Measurements from ENCODE around the gene TLL2. TPM values are rescaled to one million over a fixed set of nuclear protein-coding genes. Genes with fewer than 3 reads are reported as not detected.

TLL2 gene
- total RNA-seq, 1 donor from 2014 or later = 0.10 TPM

DNA sequence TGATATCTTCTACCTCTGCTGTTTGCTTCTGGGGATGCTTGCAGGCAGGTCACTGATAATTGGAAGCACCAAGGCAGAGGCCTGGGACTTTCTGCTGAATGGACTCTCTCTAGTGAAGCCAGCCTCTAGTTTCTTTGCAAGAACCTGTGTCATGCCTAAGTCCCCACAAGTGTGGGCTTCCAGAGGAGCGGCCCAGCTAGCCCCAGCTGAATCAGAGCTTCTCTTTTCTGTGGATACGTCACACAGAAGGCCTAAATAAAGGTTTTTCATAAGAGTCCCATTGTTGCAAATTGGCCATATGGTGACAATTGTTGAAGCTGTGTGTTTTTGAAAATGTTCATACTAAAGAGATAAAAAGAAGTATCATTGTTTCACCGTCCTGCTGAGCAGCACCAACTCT lies 148.2 kb downstream of the TLL2 start:
- intact Hi-C loops (cut with micrococcal nuclease) = no loop called here

DNA sequence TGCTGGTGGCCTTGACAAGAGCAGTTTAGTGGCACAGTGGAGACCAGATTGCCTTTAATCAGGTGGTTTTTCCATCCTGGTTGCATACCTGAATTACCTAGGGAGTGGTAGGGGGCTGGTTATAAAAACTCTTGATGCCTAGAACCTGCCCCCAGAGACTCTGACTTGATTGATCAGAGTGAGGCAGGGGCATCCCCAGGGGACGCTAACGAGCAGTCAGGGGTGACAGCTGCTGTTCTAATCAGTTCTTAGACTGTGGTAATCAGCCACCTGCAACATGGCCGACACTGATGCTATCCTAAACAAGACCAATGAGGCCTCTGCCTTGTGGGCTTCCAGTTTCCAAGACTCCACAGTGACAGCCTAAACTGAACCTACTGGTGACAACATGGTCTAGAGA lies 153.0 kb downstream of the TLL2 start:
- intact Hi-C loops (cut with micrococcal nuclease) = no loop called here

DNA sequence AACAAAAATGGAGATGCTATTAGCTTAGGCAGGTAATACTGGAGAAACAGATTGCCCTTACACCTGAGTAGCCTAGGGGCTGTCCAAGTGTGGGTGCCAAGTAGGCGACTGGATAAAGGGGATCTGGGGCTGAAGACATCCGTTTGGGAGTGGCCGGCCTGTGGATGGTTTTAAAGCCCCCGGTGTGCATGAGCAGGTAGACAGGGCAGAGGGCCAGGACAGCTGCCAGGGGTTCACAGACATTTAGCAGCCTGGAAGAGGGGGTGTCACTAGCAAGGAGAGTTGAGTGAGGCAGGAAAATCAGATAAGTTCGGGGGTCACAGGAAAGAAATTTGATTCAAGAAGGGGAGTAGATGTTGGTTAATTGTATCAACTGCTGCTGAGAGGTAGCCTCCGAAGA lies 153.4 kb downstream of the TLL2 start:
- intact Hi-C loops (cut with micrococcal nuclease) = no loop called here

DNA sequence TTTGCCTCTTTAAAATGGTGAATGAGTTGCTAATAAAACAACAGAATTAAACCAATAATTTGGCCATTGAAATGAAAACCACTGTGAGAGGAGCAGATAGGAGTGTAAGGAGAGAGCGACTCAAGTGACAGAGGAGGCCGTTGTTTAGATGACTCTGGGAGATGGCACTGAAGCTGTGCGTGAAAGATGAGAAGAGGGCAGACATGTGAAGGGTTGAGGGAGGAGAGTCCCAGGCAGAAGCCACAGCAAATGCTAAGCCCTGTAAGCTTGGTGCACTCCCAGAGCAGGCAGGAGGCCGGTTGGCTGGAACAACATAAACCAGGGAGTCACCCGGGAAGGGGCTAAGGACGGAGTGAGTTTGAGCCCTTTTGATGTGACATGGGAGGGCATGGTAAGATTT lies 154.1 kb downstream of the TLL2 start:
- intact Hi-C loops (cut with micrococcal nuclease) = no loop called here

DNA sequence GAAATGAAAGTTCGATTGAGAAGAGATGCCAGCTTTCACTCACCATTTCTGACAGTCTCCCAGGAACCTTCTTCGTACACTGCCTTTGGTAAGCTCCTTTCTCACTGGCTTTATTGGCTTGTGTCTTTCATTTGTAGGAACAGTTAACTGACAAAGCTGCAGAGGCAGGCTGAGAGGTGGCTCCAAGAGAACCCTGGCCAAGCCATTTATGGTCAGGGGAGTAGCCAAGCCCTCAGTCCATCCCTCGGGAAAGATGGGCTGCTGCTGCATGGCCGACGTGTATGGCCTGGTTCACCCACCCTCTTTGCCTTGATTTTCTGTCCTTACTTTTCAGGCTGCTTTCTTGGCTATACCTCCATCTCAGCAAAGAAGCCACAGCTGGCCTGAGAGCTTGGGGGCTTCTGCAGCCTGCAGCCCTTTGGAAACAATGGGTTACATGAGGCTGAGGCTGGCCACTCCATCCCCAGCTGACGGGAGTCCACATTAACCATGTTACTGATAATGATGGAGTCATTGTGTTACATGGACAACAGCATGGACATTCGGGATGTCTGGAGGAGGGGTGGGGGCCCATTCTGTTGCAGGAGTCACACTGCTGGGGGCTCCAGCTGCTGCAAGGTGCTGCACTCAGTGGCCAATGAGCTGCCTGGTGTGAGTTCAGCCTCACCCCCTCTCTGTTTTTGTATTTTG lies 154.7 kb downstream of the TLL2 start, which contains the start of gene OPALIN:
Gene OPALIN (minus strand): TSS at position 152 of the 690 bp plus-strand sequence. CDS start 106 bp downstream, at position 46.
- intact Hi-C loops (cut with micrococcal nuclease) = no loop called here

DNA sequence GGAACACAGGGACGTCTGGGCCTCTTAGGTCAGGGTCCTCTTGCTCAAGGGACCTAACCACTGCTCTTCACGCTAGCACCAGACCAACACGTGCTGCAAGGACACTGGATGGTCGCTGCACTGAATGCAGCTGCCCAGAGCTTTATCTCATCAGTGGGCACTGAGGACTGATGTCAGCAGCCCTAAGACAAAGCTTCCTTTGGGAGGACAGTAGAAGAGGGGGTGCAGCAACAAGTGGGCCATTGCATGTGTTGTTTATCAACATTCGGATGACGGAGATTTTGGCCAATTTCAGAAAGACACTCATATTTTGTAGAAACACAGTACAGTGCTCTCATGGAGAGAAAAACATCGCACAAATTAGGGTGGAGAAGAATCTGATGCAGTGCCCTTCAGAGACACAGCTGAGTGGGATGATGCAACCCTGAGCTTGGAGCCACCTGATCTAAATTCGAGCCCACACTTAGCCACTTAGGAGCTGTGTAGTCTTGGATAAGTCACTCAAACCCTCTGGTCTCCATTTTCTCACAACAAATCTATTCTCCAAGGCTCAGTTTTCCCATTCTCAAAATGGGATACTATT lies 156.6 kb downstream of the TLL2 start:
- intact Hi-C loops (cut with micrococcal nuclease) = no loop called here

DNA sequence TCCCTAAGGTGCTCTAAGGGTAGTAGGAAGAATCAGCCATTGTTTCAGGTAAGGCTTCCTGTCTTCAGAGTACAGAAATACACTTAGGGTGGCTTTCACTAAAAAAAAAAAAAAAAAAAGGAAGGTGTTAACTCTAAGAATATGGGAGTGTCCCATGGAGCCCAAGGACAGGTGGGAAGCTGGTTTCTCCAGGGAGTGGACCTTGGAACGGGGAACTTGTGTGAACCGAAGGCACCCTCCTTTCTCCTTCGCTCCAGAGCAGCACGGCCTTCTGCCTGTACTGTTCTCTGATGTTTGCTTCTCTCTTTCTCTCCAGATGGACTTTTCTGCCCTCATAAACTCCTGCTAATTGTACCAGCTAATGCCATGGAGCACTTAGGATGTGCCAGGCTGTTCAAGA lies 161.1 kb downstream of the TLL2 start:
- intact Hi-C loops (cut with micrococcal nuclease) = no loop called here

DNA sequence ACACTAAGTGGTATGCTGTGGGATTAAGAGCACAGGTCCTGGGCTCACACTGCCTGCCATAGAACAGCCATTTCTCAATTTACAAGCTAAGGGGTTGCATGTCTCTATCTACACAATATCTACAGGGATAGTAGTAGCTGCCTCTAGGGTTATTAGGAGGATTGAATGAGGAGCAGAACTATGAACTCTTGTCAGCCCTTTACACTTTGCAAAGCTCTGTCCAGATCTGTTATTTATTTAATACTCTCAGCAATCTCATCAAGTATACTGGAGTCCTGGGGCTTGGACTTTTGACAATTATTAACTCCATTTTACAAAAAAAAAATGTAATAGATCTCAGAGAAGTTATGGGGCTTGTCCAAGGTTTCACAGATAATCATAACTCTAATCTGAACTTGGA lies 161.7 kb downstream of the TLL2 start:
- intact Hi-C loops (cut with micrococcal nuclease) = no loop called here

DNA sequence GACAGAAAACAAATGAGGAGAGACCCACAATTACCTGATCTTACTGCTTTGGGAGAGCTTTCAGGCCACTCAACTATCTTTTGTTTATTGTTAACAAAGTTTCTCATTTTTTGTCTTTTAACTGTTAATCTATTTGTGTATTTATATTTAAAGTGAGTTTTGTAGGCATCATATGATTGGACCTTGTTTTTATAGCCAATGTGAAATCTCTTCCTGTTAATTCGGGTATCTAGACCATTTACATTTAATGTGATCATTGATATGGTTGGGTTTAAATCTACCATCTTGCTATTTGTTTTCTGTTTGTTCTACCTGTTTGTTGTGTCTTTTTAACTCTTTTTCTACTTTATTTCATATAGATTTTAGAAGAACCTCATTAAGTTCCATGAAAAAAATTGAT lies 167.4 kb downstream of the TLL2 start:
- intact Hi-C loops (cut with micrococcal nuclease) = no loop called here

DNA sequence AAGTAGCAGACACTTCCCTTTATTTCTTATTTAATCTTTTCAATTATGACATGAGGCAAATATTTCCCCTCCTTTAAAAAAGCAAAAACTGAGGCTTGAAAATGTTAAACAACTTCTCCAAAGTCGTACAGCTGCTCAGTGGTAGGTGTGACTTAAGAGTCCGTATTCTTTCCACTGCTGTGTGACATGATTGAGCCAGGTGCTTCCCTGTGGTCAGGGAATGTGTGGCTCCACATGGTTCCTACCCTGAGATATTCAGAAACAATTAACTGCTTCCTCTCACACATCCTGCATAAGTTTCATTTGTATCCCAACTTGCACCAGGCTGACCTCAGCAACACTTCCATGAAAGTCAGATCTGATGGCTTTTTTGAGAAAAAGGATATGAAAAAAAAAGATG lies 168.5 kb downstream of the TLL2 start:
- intact Hi-C loops (cut with micrococcal nuclease) = no loop called here

DNA sequence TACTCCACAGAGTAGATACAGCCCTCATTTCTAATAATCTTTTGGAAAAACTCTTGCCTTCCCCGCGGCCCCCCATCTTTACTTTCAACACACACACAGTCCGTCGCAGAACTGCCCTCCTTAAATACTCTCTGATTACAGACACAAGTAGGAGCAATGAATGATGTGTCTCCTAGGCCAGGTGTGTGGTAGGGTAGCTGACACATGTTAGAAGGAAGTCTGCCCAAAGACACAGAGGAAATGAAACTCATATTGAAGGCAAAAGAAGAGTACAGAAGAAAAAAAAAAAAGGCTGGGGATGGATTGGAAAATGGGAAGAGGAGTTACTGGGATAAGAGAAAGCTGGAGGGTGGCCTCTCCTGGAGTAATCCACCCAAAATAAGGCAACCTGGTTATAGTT lies 169.5 kb downstream of the TLL2 start:
- intact Hi-C loops (cut with micrococcal nuclease) = no loop called here

DNA sequence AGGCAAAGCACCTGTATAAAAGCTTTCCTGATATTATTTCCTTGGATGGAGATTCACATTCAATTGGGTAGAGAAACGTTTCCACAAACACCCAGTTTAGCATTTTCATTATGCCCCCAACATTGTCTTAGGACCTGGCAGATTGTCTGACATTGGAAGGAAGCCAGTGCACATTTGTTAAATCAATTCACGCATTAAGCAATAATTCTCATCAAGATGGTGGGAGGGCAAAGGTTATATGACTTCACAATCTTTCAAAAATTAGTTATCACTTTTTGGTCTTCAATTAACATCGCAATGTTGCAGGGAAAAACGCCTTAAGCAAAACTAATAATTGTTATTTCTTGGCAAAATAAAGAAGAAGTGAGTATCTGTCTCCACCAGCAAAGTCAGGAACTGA lies 171.3 kb downstream of the TLL2 start:
- intact Hi-C loops (cut with micrococcal nuclease) = no loop called here

DNA sequence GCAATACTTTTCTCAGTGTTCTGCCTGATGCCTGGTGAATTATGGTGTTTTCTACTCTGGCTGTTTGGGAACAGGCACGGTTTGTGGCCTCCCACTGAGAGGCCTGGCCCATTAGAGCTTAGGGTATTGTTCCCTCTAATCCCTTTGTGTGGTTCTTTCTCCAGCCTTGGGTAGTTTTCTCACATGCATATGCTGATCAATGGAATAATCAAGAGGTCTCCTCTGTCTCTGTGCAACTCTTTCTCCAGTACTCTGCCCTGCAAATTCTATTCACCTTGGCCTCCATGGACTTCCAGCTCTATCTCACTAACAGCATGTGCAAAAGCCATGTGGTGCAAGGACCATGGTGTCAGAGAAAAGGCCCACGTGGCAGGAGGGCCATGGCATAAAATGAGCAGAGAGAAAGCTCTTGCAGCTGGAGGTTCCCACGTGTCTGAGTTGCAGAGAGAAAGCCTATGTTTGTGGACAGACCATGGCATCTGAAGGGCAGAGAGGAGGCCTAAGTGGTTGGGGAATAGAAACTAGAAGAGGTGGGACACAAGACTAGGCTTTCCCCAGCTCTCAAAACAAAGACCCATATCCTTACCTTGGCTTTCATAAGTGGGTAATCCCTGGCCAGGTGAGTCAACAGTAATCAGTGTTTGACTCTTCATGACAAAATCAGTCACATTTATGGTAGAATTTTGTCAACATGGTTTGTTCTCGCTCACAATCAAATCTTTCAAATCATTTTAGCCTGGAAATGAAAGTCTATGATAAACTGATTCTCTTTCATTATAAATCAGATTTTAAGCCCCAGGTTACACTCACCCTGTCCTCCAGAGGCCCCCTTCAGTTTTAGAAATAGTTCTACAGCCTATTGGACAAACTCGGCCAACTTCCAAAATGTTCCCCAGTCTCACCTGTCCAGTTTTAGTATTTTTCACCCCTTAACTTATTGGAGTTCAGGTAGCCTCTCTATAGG lies 172.2 kb downstream of the TLL2 start:
- intact Hi-C loops (cut with micrococcal nuclease) = no loop called here

DNA sequence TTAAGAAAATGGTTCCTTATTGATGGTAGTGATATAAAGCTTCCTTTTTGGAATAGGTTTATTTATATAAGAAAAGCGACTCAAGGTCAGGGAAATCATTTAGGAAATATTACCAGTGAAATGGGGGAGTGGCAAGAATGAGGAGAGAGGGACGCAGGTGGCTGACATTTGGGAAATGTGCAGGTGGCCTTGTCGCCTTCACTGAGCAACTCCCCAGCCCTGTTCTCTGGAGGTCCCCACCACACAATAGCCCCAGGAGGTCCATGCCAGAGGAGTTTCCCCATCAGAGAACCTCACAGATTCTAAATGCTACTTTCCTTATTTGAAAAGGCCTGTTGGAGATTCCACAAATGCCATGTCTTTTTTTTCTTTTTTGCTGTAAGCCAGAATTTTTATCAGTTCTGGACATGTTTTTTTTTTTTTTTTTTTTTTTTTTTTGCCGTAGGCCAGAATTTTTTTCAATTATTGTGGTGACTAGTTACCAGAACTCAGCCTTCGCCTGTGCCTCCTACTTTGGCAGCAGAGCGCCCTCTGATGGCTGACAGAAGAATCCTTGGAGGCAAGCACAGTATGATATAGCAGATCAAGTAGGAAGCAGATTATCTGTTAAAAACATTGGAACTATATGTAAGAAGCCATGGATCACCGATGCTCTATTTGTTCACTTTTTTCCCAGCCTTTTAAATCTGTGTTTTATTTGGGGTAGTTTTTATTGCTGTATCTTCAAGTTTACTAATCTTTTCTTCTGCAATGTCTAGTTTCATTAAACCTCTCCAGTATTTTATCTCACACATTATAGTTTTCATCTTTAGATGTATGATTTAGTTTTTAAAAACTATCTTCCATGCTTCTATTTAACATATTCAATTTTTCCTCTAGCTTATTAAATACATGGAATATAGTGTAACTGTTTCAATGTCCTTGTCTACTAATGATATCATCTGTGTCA lies 173.5 kb downstream of the TLL2 start:
- intact Hi-C loops (cut with micrococcal nuclease) = loop anchor here (1.0 kb wide), 2 partner anchors 111 to 323 kb away; no protein-coding TSS in a partner anchor

DNA sequence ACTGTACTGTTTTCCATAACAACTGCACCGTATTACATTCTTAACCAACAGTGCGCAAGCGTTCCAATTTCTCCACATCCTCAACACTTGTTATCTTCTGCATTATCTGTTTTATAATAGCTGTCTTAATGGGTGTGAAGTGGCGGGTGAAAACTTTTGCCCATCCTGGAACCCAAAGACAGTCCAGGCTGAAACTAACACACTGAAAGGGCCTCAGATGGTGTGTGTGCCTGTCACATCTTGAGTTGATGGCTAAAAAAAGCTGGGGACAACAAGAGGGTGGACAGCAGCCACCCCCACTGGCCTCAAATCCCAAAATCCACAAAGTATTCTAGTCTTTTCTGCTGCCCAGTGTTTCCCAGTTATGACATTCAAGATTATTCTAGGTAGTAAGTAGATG lies 174.3 kb downstream of the TLL2 start:
- intact Hi-C loops (cut with micrococcal nuclease) = no loop called here

DNA sequence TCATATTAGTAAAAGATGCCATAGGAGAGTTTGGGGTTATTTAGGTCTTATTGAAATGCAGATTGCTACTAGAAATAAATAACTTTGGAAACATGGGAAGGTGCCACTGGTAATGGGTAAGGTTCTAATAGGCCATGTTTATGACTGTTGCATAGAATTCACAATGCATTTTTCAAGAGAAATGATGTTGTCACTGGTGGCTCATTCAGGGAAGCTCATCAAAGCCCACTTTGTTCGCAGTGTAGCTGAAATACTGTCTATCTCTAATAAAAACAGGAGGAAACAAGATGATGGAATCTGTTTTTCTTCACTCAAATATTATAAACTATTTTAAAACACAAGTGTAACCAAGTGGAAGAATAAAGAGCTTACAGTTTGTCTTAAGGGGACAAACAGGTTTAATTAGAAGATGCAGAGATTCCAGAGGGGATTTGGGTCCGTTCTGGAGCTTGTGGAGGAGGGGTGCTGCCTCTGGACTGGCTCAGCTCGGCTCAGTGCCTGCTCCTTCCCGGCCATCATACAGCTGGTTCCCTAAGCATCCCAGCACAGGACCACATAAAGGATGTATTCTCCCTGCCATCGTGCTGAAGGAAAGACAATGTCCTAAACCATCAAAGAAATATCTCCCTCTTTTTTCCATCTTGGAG lies 175.3 kb downstream of the TLL2 start:
- intact Hi-C loops (cut with micrococcal nuclease) = no loop called here

DNA sequence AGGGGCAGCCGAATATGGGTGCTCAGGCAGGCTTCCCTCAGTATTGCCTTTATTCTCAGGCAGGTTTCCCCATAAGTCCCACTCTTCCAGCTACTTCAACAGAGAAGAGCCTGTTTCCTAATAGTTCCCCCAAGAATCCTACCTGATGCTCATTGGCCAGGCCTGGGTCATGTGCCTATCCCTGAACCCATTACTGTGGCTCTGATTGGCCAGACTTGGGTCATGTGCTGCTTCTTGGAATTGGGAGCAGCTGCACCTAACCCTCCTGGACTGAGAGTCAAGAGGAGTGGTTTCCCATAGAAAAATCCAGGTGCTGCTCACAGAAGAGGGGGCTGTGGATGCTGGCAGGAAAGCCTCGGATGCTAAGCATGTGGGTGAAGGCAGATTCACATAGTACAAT lies 176.6 kb downstream of the TLL2 start:
- intact Hi-C loops (cut with micrococcal nuclease) = no loop called here

DNA sequence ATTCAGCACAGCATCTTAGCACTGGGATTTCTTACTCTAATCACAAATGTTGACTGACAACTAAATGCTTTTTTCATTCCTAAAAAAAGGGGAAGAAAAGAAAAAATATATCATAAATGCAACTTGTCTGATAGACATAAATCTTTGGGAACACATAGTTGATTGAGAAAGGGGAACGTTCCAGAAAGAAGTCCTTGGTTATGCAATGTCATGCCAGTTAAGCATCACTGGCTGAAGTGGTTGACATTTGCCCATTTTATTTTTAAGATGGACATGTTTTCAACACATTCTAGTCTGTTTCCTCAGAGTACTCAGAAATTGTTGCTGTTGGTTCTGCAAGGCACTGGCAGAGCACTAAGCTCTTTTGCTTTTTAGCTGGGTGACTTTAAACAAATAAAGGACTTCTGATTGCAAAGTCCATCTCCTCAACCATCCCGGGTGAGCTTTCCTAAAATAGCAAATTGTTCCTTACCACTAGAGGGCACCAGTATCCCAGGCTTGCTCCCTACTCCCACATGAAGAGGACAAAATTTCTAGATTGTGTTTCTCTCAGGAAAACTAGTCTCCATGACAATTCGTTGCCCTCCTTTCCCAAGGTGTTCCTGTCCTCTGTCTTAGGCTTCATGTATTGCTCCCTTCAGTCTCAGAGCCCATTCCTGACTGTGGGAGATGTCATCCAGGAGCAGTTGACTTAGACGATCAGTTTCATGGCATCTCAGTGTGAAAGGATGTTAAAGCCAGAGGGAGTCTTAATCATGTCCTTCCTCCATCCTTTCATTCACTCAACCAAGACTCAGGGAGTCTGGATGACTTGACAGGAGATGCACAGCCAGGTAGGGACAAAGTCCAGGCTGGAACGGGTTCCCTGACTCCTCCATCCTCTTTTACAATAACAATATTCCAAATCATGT lies 178.9 kb downstream of the TLL2 start:
- intact Hi-C loops (cut with micrococcal nuclease) = no loop called here

DNA sequence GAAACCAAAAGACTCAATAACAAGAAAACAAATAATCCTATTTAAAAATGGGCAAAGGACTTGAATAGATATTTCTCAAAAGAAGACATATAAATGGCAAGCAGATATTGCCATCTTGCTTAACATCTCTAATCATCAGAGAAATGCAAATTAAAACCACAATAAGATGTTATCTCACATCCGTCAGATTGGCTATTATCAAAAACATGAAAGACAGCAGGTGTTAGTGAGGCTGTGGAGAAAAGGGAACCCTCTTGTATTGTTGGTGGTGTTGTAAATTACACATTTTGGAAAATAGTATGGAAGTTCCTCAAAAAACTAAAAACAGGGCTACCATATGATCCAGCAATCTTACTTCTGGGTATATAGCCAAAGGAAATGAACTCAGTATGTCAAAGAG lies 180.6 kb downstream of the TLL2 start:
- intact Hi-C loops (cut with micrococcal nuclease) = no loop called here

Data from T-helper 1 cell treated with Interleukin-12 subunit alpha and Interleukin-12 subunit beta and Interleukin-4 antibody, amounts not matched to agents 30 ng/mL and 1 ng/mL, for 36 hours (primary cell).